ENCODE results near the gene SPR.
"Not testable (repeated sequence)": the region's sequence is repeated elsewhere in the genome, so short reads cannot be mapped to it uniquely, and the experiment has no call there.

SPR gene

GRCh38 chr2:72901426-72901825 is 14.2 kb downstream of the SPR start:
- H4K20me1 ChIP-seq (ENCODE audit: low read depth, low read length) = no peaks in the 10 kb centered on the region
- no peak overlapping the region for H3K9ac ChIP-seq (ENCODE audit: low read length)
- H3K9me3 ChIP-seq (ENCODE audit: insufficient read depth, low read length) = no peaks in the 10 kb centered on the region
- H3K4me3 ChIP-seq (ENCODE audit: insufficient read depth, low read length, poor library complexity, severe bottlenecking) = no peak overlapping the region
- no peak overlapping the region for H2AFZ ChIP-seq (ENCODE audit: low read depth, low read length, severe bottlenecking)
- H3K9me2 ChIP-seq (replicated peaks; ENCODE audit: insufficient read depth, low read length) = no peaks in the 10 kb centered on the region
- no peak for TF ChIP-seq CTCF (IDR thresholded peaks at IDR 0.05; ENCODE audit: insufficient read depth, low read length, poor library complexity, severe bottlenecking)
- TF ChIP-seq EZH2phosphoT487 (conservative IDR thresholded peaks at IDR 0.05; ENCODE audit: low read length) = no peak
- no peak overlapping the region for H3K27ac ChIP-seq (ENCODE audit: low read depth, low read length)
- no peaks in the 10 kb centered on the region for H3F3A ChIP-seq (ENCODE audit: insufficient read depth)
- H3K27me3 ChIP-seq (ENCODE audit: low read length) = no peaks in the 10 kb centered on the region
- no peaks in the 10 kb centered on the region for H3K79me2 ChIP-seq (ENCODE audit: insufficient read depth, low read length)
- no peaks in the 10 kb centered on the region for H3K36me3 ChIP-seq (ENCODE audit: low read length)
- no peak overlapping the region for H3K4me2 ChIP-seq (ENCODE audit: low read depth, low read length, poor library complexity, severe bottlenecking)

- not testable (repeated sequence) for H3K9ac ChIP-seq (ENCODE audit: low read length); H3K9me3 ChIP-seq (ENCODE audit: insufficient read depth, low read length); H4K20me1 ChIP-seq (ENCODE audit: low read depth, low read length); H3K79me2 ChIP-seq (ENCODE audit: insufficient read depth, low read length); H3K4me3 ChIP-seq (ENCODE audit: insufficient read depth, low read length, poor library complexity, severe bottlenecking); H3K36me3 ChIP-seq (ENCODE audit: low read length); H3K9me2 ChIP-seq (replicated peaks; ENCODE audit: insufficient read depth, low read length); H3K4me2 ChIP-seq (ENCODE audit: low read depth, low read length, poor library complexity, severe bottlenecking); H3F3A ChIP-seq (ENCODE audit: insufficient read depth); H3K27ac ChIP-seq (ENCODE audit: low read depth, low read length); H3K27me3 ChIP-seq (ENCODE audit: low read length); H2AFZ ChIP-seq (ENCODE audit: low read depth, low read length, severe bottlenecking)
These were observed 20.2 kb downstream of the SPR start for GRCh38 chr2:72907369-72907768.

- Histone ChIP-seq H3K9me2 (replicated peaks; ENCODE audit: insufficient read depth, low read length) (no peaks in the 10 kb centered on the region), H3K9me3 (ENCODE audit: insufficient read depth, low read length) (no peaks in the 10 kb centered on the region), H3K9ac (ENCODE audit: low read length) (no peak overlapping the region), H2AFZ (ENCODE audit: low read depth, low read length, severe bottlenecking) (no peak overlapping the region), H4K20me1 (ENCODE audit: low read depth, low read length) (no peaks in the 10 kb centered on the region), H3K79me2 (ENCODE audit: insufficient read depth, low read length) (no peaks in the 10 kb centered on the region), H3K4me3 (ENCODE audit: insufficient read depth, low read length, poor library complexity, severe bottlenecking) (no peak overlapping the region), H3K4me2 (ENCODE audit: low read depth, low read length, poor library complexity, severe bottlenecking) (no peak overlapping the region), H3F3A (ENCODE audit: insufficient read depth) (no peaks in the 10 kb centered on the region), H3K27me3 (ENCODE audit: low read length) (no peaks in the 10 kb centered on the region), H3K27ac (ENCODE audit: low read depth, low read length) (no peak overlapping the region), H3K36me3 (ENCODE audit: low read length) (no peaks in the 10 kb centered on the region)
- TF ChIP-seq EZH2phosphoT487 (conservative IDR thresholded peaks at IDR 0.05; ENCODE audit: low read length) (no peak), CTCF (IDR thresholded peaks at IDR 0.05; ENCODE audit: insufficient read depth, low read length, poor library complexity, severe bottlenecking) (no peak)
These were observed 21.5 kb downstream of the SPR start for GRCh38 chr2:72908741-72909140.

GRCh38 chr2:72911256-72911655 is 24.0 kb downstream of the SPR start:
- TF ChIP-seq CTCF (IDR thresholded peaks at IDR 0.05; ENCODE audit: insufficient read depth, low read length, poor library complexity, severe bottlenecking) (no peak), EZH2phosphoT487 (conservative IDR thresholded peaks at IDR 0.05; ENCODE audit: low read length) (no peak)
- Histone ChIP-seq H3K9me2 (replicated peaks; ENCODE audit: insufficient read depth, low read length) (no peaks in the 10 kb centered on the region), H3K4me2 (ENCODE audit: low read depth, low read length, poor library complexity, severe bottlenecking) (no peak overlapping the region), H3K79me2 (ENCODE audit: insufficient read depth, low read length) (no peaks in the 10 kb centered on the region), H3K9ac (ENCODE audit: low read length) (no peak overlapping the region), H3K4me3 (ENCODE audit: insufficient read depth, low read length, poor library complexity, severe bottlenecking) (no peak overlapping the region), H3F3A (ENCODE audit: insufficient read depth) (no peaks in the 10 kb centered on the region), H4K20me1 (ENCODE audit: low read depth, low read length) (no peaks in the 10 kb centered on the region), H3K9me3 (ENCODE audit: insufficient read depth, low read length) (no peaks in the 10 kb centered on the region), H3K27me3 (ENCODE audit: low read length) (no peaks in the 10 kb centered on the region), H3K36me3 (ENCODE audit: low read length) (no peaks in the 10 kb centered on the region), H3K27ac (ENCODE audit: low read depth, low read length) (no peak overlapping the region), H2AFZ (ENCODE audit: low read depth, low read length, severe bottlenecking) (no peak overlapping the region)
